Upper lobe of right lung (tissue), 1 donor: ENCODE results near the gene FCRL6. TPM values are rescaled to one million over a fixed set of nuclear protein-coding genes. Genes with fewer than 3 reads are reported as not detected.

ENCODE experiments used
- ATAC-seq: fragments of 200-7000 bp; cut with Tn5 transposase; one replicate; pipeline ENCODE4 v1.9.1; 2020; ENCODE audit warnings: mild to moderate bottlenecking, moderate library complexity
- DNase-seq: peaks from one replicate; pipeline ENCODE4 v3.0.0-alpha.2; 2020
- H3K27ac ChIP-seq: fragments of 200-600 bp; one replicate; pipeline ENCODE4 v1.8.0; 2022
- H3K27me3 ChIP-seq: fragments of 200-600 bp; one replicate; pipeline ENCODE4 v1.8.0; 2022; ENCODE audit warnings: mild to moderate bottlenecking
- H3K36me3 ChIP-seq: fragments of 200-600 bp; one replicate; pipeline ENCODE4 v1.8.0; 2022
- H3K4me1 ChIP-seq: fragments of 200-600 bp; one replicate; pipeline ENCODE4 v1.8.0; 2022
- H3K4me3 ChIP-seq: fragments of 200-600 bp; one replicate; pipeline ENCODE4 v1.8.0; 2022; ENCODE audit warnings: mild to moderate bottlenecking
- H3K9me3 ChIP-seq: fragments of 200-600 bp; one replicate; pipeline ENCODE4 v1.8.0; 2022
- CTCF ChIP-seq: fragments of 200-600 bp; IDR thresholded peaks from one replicate; pipeline ENCODE4 v1.8.0; 2022; ENCODE audit warnings: antibody characterized with exemption
- intact Hi-C: fragments of 100-400 bp; cut with DNase I; formaldehyde crosslinking; loops from one replicate; pipeline ENCODE4 v1.11.0; 2022
- total RNA-seq: library from RNA; stranded (reverse); fragmentation: NEBNext Ultra II Directional; extraction: Animal tissue kit (Norgen Biotek cat#: 25700); gene quantifications from one replicate; pipeline ENCODE4 v1.2.1, GENCODE V29; 2021
- donor health status: DM: no; HTN: yes; CAD: no; lungs with severe emphysema.

FCRL6 gene
- total RNA-seq, 1 donor from 2014 or later: 3.2 TPM

- no peak overlapping the region for H3K27ac ChIP-seq
- peaks cover 3% of the 10 kb centered on the region for H3K4me1 ChIP-seq
- TF ChIP-seq CTCF: no peak
- intact Hi-C loops: no loop called here
- no peaks in the 10 kb centered on the region for H3K9me3 ChIP-seq
- no peaks in the 10 kb centered on the region for H3K27me3 ChIP-seq
- DNase-seq (no peak), ATAC-seq (no peak)
- no peaks in the 10 kb centered on the region for H3K36me3 ChIP-seq
- no peak overlapping the region for H3K4me3 ChIP-seq
Measured at GRCh38 chr1:159786966-159787365, 15.2 kb upstream of the FCRL6 start.

GRCh38 chr1:159790237-159790917 is 11.8 kb upstream of the FCRL6 start:
- Histone ChIP-seq H3K27ac (no peak overlapping the region), H3K4me1 (no peaks in the 10 kb centered on the region), H3K27me3 (no peaks in the 10 kb centered on the region), H3K4me3 (no peak overlapping the region), H3K36me3 (no peaks in the 10 kb centered on the region), H3K9me3 (no peaks in the 10 kb centered on the region)
- intact Hi-C loops: no loop called here
- ATAC-seq (peak; percentile 87), DNase-seq (no peak)
- TF ChIP-seq CTCF: peak; percentile 62

- DNase-seq: no peak
- Histone ChIP-seq H3K36me3 (no peaks in the 10 kb centered on the region), H3K4me1 (no peaks in the 10 kb centered on the region), H3K9me3 (no peaks in the 10 kb centered on the region), H3K4me3 (no peak overlapping the region), H3K27me3 (no peaks in the 10 kb centered on the region), H3K27ac (no peak overlapping the region)
- no peak for TF ChIP-seq CTCF
- intact Hi-C loops: no loop called here
- no peak for ATAC-seq
Measured at GRCh38 chr1:159791031-159791430, 11.1 kb upstream of the FCRL6 start.

GRCh38 chr1:159791461-159791860 is 10.7 kb upstream of the FCRL6 start:
- intact Hi-C loops: no loop called here
- H3K4me3 ChIP-seq: no peak overlapping the region
- no peaks in the 10 kb centered on the region for H3K4me1 ChIP-seq
- no peak for DNase-seq
- H3K36me3 ChIP-seq: no peaks in the 10 kb centered on the region
- no peak overlapping the region for H3K27ac ChIP-seq
- no peaks in the 10 kb centered on the region for H3K27me3 ChIP-seq
- H3K9me3 ChIP-seq: no peaks in the 10 kb centered on the region
- no peak for TF ChIP-seq CTCF
- ATAC-seq: no peak

GRCh38 chr1:159795534-159795933 is 6.6 kb upstream of the FCRL6 start:
- H3K9me3 ChIP-seq: no peaks in the 10 kb centered on the region
- DNase-seq: no peak

More at GRCh38 chr1:159795534-159795933, 6.6 kb upstream of the FCRL6 start:
- ATAC-seq: no peak
- H3K27ac ChIP-seq: no peak overlapping the region
- no peaks in the 10 kb centered on the region for H3K4me1 ChIP-seq
- no peaks in the 10 kb centered on the region for H3K36me3 ChIP-seq
- no peak for TF ChIP-seq CTCF
- H3K4me3 ChIP-seq: no peak overlapping the region
- H3K27me3 ChIP-seq: no peaks in the 10 kb centered on the region
- intact Hi-C loops: loop anchor here (5.0 kb wide), 1 partner anchor 97 kb away; no protein-coding TSS in a partner anchor
